Stimulated activated CD8-positive, alpha-beta memory T cell treated with anti-CD3 and anti-CD28 coated beads, Interleukin-12 subunit alpha, Interleukin-12 subunit beta, amount 100 ng/mL, for 24 hours (primary cell): Measurements from ENCODE around the gene DUS4L.

ENCODE experiments used
- DNase-seq: peaks from one replicate; pipeline ENCODE4 v3.0.0-alpha.2; 2020; ENCODE audit errors: extremely low read depth

The DUS4L gene

GRCh38 chr7:107580716-107581383, 17.1 kb downstream of the DUS4L start:
- DNase-seq, result no peak

DNA sequence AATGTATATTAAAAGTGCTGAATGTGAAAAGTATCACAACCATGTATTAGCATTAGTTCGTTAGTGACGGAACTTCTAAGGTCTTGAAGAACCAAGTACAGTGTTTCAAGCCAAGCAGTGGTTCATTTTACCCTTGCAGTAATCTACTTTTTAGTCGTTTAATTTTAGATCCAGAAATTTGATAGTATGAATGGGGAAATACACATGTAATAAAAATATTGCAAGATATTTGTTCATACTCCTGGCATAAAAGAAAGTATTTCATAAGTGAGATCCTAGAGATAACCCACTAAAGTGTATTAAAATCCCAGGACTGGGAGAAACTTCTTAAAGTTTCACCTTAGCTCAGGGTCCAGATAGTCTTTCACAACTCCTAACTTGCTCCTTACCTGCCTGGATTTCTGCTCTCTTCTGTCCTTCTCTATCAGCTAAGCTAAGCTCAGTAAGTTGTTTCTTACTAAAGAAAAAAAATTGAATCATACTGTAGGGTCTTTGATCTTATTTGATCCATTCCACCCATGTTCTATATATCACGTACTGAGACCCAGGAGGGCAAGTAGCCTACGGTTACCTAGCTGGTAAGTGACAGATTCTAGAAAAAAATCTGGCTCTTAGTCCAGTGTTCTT, 17.7 kb downstream of the DUS4L start:
- DNase-seq, result no peak

DNA sequence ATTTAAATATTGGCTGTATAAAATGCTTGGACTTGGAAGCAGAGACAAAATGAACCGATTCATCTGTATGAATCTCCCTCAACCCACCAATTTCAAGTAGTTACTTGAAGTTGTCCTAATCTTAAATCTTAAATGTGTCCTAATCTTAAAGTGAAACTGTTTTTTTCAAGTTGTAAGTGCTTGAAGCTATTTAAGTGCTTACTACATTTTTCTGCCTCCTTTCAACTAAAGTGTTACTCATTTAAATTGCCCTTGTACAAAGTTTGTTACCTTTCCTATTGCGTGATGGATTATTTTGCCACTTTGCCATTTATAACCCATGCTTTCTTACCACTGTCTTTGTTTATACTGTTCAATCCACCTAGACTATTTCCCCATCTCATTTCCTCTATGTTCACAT, 19.1 kb downstream of the DUS4L start:
- DNase-seq, result no peak

DNA sequence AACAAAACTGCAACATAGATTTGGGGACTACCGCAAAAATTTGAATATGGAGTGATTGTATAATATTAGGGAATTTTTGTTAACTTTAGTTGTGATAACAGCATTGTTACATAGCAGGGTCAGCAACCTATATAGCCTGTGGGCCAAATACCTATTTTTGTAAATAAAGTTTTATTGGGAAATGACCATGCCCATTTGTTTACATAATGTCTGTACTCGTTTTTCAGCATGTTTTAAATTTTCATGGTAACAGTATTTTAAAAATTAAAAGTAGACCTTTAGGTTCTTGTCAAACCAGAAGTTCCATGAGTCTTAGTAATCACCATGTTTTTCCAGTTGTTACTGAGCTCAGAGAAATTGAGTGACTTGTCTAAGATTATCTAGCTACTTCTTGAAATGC, 20.9 kb downstream of the DUS4L start:
- DNase-seq, result no peak

DNA sequence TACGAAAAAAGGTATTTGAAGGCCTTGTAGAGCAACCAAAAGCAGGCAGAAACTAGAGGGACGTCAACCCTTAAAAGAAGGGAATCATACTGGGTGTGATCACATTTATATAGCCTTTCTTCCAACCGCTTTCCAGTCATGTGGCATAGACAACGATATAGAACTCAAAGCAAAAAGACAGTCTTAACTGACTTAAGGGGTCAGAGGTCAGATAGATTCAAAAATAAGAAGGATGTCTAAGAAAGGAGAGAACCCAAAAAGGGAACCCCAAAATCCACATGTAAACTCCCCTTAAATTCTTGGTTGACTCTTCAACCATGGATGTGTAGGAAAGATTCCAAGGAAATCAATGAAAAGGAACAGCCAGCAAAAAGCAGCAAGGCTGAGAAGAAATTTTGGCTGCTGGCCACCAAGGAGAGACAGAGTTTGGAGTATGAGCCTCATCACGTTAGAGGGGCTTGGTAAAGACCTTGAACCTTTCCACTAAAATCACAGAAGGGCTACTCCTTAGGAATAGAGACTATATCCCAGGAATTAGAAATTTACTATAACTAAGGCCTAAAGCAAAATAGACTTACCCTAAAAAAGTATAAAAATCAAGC, 24.9 kb downstream of the DUS4L start:
- DNase-seq, result no peak

- DNase-seq, result no peak
Measured at GRCh38 chr7:107591421-107591820, 27.6 kb downstream of the DUS4L start.

- DNase-seq, result no peak
Measured at GRCh38 chr7:107592361-107593024, 28.7 kb downstream of the DUS4L start.

DNA sequence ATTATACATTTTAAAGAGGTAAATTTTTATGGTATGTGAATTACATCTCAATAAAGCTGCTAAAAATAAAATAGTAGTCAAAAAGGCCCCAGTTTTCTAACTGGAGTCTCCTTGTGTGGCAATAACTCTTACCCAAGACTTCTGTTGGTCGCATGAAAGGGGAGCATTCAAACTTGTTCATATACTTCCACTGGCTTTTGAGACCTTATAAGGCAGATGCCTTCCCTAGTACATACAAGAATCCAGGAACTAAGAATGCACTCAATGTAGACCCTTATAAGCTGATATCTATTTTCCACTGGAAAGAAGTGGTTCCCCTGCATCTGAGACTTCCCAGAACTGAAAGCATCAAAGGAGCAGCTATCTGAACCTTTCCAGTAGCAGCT, 29.2 kb downstream of the DUS4L start:
- no peak for DNase-seq

GRCh38 chr7:107594961-107595737, 31.4 kb downstream of the DUS4L start:
- DNase-seq, result no peak

DNA sequence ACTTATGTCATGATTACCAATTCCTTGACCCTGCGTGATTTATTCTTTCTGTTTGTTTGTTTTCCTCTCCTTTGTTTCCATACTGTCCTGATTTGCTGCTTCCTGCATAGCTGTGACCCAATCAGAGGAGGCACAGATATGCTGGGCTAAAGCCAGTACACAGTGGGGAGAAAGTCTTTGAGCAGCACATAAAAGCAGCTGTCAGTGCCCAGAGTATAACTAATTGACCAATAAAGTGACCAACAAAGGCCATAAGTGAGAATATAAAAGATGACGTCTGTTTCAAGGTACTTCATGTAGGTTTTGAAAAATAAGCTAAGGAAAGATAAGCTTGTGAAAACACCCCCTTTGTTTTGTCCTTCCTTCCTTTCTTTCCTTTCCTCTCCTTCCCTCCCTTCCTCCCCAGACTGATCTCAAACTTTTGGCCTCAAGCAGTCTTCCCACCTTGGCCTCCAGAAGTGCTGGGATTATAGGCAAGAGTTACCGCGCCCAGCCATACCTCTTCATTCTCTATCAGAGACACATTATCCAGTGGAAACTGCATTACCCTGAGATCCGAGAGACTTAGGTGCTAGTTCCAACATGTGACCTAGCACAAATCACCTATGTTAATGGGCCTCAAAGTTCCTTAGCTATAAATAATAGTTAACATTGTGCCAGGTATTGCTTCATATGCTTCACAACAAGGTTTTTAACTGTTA, 33.3 kb downstream of the DUS4L start:
- DNase-seq, result no peak

GRCh38 chr7:107597582-107597916, 33.8 kb downstream of the DUS4L start:
- no peak for DNase-seq

- no peak for DNase-seq
Measured at GRCh38 chr7:107597953-107598352, 34.2 kb downstream of the DUS4L start.

- DNase-seq, result no peak
Measured at GRCh38 chr7:107599262-107599661, 35.5 kb downstream of the DUS4L start.

DNA sequence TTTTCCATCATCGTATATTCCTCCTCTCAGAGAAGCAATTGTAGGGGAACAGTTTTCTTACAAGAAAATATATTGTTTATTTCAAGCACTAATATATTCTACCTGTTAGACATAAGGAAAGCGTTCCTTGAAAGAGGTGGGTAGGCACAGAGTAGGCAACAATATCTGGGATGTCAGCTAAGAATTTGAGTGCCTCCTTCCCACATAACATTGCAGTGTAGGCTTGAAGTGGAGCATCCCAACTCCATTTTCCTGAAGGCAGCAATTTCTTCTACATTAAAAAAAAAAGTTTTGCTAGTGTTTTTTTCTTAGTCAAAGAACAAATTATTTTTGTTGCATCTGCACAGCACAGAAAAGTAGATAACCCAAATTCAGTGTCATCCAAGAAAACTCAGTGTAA, 37.0 kb downstream of the DUS4L start:
- DNase-seq, result no peak

GRCh38 chr7:107605218-107605815, 41.5 kb downstream of the DUS4L start:
- DNase-seq, result no peak

DNA sequence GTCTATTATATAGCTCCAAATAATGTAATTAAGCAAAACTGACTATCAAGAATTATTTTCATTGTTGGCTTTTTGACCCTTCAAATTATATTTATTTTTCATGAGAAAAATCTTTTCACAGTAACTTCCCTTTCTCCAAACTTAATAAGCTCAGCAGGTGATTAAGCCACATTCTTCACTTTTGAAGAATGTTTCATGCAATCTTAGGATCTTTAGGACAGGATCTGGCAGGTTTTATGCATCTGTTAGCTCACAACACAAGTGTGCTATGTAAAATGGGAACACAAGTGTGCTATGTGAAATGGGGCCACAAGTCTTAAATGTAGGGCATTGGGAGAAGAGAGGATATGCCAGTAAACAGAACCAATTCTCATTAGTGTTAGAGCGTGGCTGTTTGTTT, 42.5 kb downstream of the DUS4L start:
- DNase-seq, result no peak

GRCh38 chr7:107609811-107610261, 46.1 kb downstream of the DUS4L start:
- no peak for DNase-seq

- no peak for DNase-seq
Measured at GRCh38 chr7:107610323-107610722, 46.6 kb downstream of the DUS4L start.

DNA sequence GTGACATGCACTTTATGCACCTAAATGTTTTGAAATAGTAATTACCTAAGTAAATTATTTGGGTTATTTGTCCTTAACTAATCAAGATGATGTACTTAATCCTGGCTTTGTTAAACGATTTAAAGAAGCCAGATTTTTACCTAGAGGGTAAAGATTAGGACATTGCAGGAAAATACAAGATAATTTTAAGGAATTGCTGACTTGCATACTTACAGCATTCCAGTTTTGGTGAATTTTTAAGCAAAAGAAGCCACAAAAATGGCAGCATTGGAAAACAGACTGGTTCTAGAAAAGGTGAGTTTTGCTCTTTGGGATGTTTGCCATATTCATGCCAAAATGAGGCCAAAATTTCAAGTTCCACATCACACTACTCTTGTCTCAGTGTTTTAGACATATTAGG, 49.7 kb downstream of the DUS4L start:
- DNase-seq, result no peak

DNA sequence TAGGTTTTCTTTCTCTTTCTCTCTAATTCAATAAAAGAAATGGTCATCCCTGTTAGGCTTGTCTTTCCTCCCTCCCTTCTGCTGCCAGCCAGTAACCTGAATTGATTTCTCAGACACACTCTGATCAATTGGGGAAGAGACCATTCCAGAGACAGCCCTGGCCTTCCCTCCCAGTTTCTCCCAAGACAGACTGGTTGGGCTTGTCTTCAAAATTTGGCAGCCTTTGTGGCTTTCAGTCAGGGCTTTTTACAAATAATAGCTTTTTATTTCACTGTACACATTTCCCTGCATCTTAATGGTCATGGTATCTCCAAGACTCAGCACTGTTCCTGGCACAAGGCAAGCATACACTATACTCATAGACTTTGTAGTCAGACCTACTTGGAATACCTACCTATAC, 50.2 kb downstream of the DUS4L start:
- DNase-seq, result no peak

- no peak for DNase-seq
Measured at GRCh38 chr7:107614425-107614824, 50.7 kb downstream of the DUS4L start.
